SW 1271 (cell line): ENCODE data around the gene ISG20L2.

Source experiments
- DNase-seq, 2 experiments: peaks; one replicate each; lab custom pipeline; 2025; lab: John Stamatoyannopoulos, UW

ISG20L2 gene

DNA sequence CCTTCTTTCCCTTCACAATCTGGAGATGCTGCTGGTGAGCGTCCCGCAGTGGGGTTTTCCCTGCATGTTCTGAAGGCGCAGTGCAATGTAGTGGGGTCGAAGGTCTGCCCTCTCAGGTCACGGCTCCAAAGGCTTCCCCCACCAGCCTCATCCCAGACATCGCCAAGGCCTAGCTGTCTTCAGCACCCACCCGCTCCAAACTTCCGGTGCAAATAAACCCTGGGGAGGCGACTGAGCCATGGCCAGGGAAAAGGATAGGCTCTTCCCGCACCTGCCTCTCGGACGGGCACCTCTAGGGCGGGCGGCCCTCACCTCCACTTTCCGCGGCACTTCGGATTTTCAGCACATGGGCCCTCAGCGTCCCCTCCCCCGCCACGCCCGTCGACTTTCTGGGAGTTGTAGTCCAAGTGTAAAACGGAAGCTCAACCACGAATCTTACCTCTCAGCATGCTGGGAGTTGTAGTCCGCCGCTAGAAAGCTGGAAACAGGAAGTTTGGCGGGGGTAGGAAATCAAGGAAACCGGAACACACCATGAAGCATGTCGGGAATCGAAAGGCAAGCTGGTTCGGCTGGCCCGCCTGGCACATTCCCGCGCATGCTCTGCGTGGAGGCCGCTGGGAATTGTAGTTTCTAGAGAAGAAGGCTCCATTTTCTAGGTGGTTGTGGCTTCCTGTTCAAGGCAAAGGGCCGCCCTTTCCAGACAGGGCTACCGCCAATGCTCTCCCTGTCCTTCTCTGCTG lies 12.3 kb upstream of the ISG20L2 start, which contains the start of gene MRPL24:
MRPL24 (minus strand) TSS at position 348 of the 740 bp plus-strand sequence. CDS start 2,384 bp downstream, outside the sequence.
- DNase-seq: peak; percentile 86 to 97

DNA sequence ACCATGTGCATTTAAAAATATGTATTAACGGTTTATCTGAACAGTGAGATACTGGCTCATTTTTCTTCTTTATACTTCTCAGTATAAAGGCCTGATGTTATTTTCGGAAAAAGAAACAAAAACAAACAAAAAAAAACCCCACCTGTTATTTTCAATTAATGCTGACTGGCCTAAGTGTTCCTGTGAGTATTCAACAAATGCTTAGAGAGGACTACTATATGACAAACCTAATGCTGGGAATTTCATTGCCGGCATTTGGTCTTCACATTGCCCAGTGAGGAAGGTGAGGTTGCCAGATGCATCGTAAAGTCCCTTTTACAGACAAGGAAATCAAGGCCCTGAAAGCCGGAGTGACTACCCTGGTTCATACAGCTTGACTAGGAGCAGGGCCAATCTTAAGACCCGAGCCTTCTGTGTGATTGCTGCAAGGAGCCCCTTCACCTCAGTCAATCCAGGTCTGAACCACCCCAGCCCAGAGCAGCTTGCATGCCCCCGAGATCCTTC lies 11.7 kb upstream of the ISG20L2 start:
- DNase-seq: no peak

DNA sequence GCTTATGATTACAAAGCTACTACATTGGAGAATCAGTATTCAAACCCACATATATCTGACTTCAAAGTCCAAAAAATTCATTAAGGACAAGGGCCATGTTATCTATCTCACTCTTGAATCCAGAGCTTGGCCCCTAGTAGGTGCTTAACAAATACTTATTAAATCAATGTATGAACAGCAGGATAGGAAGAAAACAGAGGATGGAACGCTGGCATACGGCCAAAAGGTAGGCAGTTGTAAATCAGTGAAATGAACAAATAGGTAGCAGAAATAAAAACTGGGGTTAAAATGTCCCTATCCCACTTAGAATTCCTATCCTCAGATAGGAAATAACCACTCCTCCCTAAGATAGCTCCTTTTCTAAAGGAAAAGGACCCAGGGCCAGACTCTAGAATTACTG lies 10.3 kb upstream of the ISG20L2 start:
- DNase-seq: no peak

DNA sequence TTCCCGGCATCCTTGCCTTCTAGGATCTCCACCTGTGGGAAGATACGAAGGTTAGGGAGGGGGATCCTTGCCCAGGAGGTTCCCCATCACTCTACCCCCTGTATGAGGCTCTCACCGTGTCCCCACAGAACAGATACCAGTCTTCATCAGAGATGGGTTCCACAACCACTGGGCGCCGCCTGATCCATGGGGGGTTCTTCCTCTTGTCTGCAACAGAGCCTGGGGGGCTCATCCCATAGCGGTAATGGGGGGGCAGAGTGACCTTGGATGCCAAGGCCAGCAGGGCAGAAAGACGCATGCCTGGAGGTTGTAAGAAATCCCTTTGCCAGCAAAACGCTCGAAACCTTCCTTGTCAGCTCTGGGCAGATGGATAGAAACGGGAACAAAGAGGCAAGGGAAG lies 9.8 kb upstream of the ISG20L2 start:
- DNase-seq: no peak

DNA sequence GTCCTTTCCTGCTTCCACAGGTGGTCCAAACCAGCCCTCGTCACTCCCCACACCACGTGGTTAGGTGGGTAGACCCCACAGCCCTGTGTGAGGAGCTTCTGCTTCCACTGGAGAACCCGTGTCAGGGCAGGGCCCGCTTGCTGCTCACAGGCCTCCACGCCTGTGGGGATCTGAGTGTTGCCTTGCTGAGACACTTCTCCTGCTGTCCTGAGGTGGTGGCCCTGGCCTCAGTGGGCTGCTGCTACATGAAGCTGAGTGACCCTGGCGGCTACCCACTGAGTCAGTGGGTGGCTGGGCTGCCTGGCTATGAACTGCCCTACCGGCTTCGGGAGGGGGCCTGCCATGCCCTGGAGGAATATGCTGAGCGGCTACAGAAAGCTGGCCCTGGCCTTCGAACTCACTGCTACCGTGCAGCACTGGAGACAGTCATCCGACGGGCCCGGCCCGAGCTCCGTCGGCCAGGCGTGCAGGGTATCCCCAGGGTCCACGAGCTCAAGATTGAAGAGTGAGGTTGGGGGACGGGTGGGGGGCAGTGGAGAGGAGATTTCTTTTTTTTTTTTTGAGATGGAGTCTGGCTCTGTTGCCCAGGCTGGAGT lies 5.5 kb upstream of the ISG20L2 start:
- no peak for DNase-seq

DNA sequence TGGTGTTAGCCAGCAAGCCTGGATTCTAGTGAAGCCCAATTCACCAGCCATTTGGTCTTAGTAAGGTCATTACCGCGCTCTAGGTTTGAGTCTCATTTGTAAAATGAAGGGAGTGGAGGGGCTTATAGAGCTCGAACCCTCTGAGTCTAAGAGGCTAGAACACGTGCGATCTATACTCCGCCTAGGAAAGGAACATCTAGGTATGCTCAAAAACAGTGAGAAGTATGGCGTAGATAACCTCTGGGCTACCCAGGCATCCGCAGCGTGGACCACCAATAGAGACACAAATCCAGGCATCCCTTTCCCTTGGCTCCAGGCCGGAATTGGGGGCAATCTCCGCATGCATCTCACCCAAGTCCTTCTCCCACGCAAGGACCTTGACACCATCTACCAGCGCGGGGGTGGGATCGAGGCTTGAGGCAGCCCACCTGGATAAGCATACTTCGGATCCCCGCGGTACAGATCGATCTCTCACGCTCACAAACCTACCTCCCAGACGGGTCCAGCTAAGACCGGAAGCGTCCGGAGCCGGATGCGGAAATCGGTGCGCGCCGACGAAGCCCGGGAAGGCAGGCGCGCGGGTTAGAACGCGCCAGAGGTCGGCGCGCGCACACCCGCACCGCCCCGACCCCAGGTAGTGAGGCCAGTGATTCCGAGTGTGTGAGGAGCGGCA lies 504 bp downstream of the ISG20L2 start, which contains the start of gene METTL25B:
METTL25B (plus strand) TSS at position 544 of the 673 bp plus-strand sequence. CDS start 636 bp downstream, outside the sequence.
- DNase-seq: peak; percentile 47 to 65

DNA sequence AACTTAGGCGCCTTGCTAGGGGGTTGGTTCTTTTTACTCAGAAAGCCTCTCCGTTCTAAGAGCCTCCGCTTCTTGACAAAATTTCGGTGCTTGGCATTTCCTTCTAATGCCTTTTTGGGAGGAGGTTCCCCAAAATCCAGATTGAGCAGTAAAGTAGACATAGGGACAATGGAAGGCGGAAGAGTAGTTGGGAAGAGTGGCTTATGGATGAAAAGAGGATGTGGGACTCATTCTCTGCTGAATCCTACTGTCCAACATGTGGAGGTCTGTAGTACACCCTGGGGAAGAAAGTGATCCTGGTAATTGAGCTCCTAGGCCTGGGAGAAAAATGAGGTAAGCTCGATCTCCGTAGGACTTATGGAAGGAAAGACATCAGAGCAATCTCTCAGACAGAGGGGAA lies 1.1 kb downstream of the ISG20L2 start:
- DNase-seq: no peak

DNA sequence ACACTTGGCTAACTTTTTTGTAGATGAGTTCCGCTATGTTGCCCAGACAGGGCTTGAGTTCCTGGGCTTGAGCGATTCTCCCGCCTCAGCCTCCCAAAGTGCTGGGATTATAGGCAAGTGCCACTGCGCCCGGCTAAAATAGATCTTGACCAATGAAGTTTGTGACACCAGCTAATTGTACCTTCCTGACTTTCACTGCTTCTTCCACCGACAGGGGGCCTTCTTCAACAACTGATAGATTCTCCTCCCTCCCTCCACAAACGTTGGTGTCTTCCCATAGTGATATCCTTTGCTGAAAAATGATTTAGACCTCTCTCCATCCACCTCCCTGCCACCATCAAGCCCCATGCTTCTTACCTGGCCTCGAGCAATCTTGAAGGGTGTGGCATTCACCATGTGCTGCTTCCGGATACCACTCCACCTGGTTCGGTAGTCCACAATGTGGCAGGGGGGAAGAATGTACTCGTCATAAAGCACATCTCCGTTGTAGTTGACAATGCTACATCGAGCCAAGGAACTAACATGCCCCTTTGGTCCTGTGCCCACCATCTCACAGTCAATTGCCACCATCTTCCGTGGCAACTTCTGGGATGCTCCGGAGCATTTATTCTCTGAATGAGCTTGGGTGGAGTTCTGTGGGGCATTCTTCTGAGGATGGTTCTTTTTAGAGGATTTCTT lies 1.9 kb downstream of the ISG20L2 start:
- peak; percentile 18 to 45 for DNase-seq

DNA sequence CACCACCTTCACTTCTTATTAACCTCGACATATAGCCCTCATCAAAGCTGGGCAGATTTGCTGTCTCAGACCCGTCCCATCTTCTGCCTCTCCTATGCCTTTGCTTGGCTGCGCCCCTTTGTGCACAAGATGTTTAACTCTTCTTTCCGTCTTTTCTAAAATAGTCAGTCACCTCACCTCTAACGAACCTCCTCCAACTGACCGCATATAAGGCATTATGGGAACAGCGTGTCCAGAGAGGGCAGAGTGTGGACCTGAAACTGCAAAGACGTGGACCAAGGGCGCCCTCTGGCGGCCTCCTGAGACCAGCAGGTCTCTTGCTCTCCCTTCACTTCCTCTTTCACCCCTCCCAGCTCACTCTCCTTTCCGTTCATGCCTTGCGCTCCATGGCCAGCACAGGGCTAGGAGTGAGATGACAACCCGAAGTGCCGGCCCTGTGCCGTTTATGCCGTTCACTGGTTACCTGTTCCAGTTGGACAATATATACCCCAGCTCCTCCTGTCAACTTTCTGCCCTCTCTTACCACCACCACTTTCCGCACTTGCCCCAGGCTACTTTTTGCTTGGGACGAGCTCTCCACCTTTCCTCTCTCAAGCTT lies 2.8 kb downstream of the ISG20L2 start:
- DNase-seq: peak in 1 of 2 experiments; percentile 82

DNA sequence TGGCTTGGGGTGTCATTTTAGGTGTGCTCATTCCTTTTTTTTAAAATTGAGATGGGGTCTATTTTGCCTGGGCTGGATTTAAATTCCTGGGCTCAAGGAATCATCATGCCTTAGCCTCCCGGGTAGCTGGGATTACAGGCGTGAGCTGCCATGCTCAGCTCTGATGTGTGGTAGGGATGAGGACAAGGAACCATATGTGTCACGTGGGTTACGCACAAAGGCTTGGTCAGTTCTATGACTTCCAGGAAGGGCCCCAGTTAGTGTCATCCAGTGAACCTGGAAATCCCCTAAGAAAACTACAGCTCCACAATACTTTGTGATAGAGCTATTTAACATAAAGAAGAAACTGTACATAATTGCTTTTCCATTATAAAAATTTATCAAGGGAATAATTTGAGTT lies 7.0 kb downstream of the ISG20L2 start:
- DNase-seq: no peak

DNA sequence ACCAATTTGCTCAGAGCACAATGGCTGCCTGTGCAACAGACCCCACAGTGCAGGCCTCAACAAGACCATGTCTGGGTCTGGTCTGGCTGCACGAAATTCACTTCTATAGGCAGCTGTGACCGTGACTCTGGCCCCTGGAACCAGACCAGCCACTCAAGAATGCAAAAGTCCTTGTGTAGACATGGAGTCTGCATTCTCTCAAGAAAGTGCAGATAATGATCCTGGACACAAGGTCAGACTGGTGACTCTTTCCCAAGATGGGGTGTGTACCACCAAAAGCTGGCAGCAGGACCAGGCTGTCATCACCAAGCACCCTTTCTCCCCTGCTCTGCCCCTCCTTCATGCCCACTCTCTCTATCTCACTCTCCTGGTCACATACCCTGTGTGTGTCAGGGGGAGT lies 7.4 kb downstream of the ISG20L2 start:
- DNase-seq: no peak

DNA sequence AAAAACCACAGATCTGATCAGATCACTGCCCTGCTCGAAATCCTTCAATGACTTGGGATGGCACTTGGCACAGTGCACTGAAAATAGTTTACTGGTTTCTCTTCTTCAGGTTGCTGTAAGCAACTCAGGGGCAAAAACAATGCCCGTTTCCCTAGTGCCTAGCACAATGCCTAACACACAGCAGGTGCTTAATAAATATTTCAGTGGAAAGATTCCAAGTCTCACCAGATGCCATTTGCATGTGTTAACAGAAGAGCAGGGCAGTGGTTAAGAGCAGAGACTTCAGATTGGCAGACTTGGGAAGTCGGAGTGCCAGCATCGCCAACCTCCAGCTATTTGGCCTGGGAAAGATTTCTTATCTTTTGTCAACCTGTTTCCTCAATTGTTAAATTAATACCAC lies 11.2 kb downstream of the ISG20L2 start:
- no peak for DNase-seq

DNA sequence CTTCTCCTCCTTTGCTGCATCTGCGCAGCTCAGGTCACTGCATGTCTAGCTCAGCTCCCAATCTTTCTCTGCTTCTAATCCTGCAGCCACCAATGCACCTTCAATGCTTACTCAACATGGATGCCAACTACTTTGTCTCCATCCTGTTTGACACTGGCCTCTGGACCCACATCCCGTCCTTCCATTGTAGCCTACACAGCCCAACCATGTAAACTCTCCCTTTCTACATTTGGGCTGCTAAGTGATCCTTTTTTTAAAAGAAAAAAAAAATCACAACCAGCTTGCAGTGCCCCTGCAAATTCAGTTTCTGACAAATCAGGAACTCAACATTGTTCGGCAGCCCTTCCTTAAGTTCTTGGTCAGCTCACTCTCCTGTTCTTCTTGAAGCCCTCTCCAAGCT lies 13.7 kb downstream of the ISG20L2 start:
- no peak for DNase-seq

DNA sequence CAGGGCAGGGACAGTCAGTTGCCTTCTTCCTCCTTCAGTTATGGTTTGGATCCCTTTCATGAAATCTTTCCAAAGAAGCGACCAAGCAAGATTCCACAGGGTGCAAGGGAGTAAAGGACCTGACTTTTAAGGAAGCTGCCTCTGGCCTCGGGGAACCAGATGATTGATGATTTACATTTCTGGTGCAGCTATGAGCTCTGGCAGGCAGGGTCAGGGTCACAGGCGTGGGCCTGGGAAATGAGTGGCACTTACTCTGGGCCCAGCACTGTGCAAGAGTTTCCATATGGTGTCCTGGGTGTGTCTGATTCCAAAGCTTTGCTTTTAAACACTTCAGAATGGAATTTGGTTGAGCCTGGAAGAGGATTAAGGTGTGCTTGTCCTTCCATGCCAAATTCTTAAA lies 15.9 kb downstream of the ISG20L2 start:
- DNase-seq: no peak

DNA sequence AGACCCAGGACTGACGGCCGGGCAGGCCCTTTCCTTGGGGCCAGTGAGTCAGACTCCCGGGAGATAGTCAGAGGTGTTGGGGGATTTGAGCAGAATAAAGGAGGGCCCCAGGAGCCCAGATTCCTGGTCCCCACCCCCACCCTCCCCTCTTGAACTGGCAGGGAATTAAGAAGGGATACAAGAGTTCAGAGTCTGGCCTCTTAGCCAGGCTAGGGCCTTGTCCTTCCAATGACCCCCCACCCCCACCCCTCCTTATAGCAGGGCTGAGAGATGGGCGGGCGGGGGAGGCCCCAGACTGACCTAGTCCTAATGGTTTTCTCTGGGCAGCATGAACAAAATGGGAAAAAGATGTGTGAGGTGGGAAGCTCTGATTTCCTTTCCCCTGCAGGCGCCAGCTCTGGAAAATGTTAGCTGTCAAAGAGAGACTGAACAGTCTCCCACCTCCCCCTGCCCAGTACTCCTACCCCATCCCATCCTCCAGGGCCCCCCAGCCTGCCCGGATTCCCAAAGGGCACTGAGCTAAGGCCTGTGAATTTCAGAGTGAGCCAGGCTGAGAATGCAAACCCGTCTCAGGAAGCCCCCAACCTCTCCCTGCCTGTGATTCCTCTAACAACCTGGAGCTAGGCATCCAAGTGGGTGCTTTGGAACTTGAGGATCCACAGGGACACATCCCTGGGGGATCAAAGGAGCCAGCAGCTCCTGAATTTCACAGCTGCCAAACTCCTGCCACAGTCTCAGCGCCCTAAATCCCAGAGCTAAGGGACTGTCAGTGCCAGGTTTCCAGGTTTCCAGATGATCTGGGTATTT lies 17.4 kb downstream of the ISG20L2 start:
- no peak for DNase-seq

DNA sequence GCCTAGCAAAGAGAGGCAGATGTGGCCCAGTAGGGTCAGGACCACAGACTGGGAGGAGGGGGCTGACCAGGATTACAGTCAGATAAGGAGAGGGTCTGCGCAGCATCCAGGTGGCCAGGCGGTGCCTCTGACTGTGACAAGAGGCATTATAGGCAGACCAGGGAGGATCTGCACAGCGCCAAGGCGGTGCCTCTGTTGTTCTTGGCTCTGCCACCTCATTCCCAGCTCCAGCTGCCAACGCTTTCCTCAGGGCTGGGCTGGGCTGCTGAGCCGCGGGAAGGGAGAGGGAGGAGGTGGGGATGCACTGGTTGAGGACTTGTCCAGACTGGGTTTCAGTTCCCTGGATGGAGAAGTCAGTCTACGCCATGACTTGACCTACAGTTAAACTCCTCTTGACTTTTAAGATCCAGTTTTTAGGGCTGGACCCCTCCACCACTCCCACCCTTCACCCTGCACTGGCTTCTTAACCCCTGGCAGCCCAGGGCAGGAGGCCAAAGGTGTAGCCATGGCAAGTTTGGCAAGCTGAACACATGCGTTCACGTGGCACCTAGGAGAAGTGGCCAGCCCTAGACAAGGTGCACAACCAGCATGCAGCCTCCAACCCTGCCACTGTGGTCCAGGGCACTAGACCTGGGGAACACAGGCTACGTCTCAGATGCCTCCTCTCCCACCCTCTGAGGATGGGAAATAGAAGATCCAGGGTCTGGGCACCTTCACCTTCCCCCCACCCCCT lies 18.6 kb downstream of the ISG20L2 start:
- no peak for DNase-seq

DNA sequence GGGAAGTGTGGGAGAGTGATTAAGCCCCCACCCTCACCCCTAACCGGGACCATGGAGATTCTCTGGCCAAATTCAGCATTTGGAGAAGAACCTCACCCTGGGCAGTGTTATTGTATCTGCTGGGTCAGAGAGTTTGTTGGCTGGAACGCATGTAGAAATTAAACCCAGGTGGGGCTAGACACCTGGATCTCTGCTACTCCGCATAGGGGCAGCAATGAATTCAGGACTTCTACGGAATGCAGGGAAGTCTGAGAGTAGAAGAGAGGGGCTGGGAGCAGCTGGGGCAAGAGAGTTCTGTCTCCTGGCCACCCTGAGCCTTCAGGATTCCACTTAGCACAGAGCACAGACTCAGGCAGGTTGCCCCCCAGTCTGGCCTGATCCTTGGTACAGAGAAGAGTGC lies 19.5 kb downstream of the ISG20L2 start:
- no peak for DNase-seq

DNA sequence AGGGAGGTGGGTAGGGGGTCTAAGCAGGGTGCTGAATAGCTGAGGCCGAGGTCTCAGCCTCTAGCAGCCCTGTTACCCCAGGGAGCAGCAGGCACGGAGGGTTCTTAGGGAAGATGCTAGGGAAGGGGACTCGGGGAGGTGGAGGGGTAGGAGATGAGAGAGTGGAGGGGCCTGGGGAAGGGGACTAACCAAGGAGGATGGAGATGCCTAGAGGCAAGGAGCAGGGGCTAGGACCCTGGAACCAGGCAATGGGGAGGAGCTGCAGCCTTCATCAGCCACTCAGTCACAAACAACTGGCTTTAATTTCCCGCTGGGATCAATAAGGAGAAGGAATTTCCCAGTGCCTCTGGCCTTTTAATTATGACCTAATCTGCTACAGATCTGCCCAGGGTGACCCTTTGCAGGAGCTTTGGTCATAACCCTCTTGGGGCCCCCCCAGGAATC lies 20.3 kb downstream of the ISG20L2 start:
- DNase-seq: no peak

DNA sequence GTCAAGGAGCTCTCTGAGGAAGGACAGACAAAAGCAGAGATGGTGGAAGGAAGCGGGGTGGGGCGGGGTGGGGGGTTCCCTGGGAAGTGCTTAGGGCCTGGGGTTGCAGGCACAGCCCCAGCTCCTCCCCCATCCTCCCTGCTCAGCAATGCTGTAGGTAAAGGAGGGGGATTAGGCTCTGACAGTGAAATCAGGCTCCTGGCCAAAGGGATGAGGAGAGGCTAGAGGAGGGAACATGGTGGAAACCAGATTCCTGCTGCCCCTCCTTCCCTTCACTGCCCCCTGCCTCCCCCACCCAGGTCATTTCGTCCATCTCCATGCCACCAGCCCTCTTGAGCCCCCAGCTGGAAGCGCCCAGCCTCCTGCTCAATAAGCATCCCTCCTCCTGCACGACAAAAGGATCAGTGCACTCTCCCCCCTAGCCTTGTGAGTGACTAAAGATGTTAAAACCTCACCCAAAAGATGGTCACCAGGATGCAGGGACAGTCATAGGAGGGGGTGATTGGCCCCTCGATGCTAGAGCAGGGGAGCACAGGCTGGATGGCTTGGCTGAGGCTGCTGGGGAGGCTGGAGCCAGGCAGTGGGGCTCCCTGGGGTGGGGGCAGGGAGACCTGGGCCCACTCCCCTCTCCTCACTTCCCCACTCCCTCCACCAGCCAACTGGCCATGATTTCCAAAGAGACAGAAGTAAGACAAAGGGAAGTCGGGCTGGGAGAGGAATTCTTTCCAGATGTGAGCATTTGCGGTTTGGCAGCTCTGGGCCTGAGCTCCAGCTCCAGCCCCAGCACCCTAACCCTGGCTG lies 20.9 kb downstream of the ISG20L2 start:
- DNase-seq: no peak
